ENCODE results near the gene GTF2E1. TPM values are rescaled to one million over a fixed set of nuclear protein-coding genes. Genes with fewer than 3 reads are reported as not detected.
A peak's percentile ranks its signal among the peaks of the same experiment; 100 is the strongest.

Gene GTF2E1
- 10 to 100 TPM; 18.7 to 28.3 (median 21.3) TPM for total RNA-seq
- polyA plus RNA-seq: 1 to 10 TPM; 5.2 to 9.0 (median 6.7) TPM
- long read RNA-seq, donor 1, partial matches to known transcripts: 12 of 14 reads
- long read RNA-seq, donor 1, other reads (novel, unspliced or antisense): 0 of 14 reads
- long read RNA-seq, donor 2, partial matches to known transcripts: 7 of 8 reads
- long read RNA-seq, donor 2, other reads (novel, unspliced or antisense): 0 of 8 reads

DNA sequence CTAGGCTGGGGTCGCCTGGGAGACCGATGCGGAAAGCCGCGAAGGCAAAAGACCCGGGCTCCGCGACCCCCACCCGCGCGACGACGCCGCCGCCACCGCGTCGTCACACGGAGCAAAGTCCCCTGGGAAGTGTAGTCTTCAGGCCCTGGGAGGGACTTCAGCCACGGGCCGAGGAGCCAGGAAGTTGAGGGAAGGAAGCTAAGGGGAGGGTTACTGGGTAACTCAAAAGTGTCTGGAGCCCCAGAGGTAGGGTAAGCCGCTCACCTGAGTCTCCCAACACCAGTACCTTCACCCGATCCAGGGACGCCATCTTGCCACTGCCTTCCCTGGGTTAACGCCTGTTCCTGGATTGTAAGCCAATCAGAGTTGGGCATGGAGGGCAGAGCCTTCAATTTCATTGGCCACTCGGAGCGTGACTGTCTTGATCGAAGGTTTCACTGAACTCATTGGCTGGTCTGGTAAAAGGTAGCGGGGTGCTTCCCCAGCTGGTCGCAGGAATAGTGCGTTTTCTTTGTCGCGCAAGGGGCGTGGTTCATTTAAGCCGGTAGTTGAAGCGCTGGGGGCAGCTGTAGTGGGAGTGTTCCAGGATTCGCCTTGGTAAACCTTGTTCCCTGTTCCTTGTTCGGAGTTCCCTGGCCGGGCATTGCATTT lies at the start of gene GTF2E1, which contains the start of gene RABL3:
Gene GTF2E1, plus strand, starts transcription at position 547 of the 651 bp plus-strand sequence. CDS start 7,809 bp downstream, outside the sequence.
Gene RABL3, minus strand, starts transcription at position 319 of the 651 bp plus-strand sequence. Its CDS starts 9 bp downstream, at position 310.
- H3K4me1 ChIP-seq: peaks cover 12 to 49% (median 32%) of the 10 kb centered on the region in 6 donors
- DNase-seq: peak; percentile 97
- peaks cover 0 to under 1% (median 0%) of the 10 kb centered on the region in 8 donors for H3K9me3 ChIP-seq
- H3K27me3 ChIP-seq (replicated peaks in 1 of 7): no peaks in the 10 kb centered on the region
- peaks cover 0 to 14% (median 7%) of the 10 kb centered on the region in 6 donors for H3K36me3 ChIP-seq
- WGBS, 5 donors: 0 to 1% (median 0%) methylated on average over 39 of the region's 39 CpGs
- intact Hi-C loops (cut with DNase I; ENCODE audit: low total_unique reads): loop anchor here (10.0 kb wide), 1 partner anchor 148 kb away; the partner anchor contains the start of gene NDUFB4
- peak within 1 kb of the TSS; percentile 64 to 96 (median 86) for H3K4me3 ChIP-seq
- peak in 2 of 3 donors; percentile 44 to 73 for TF ChIP-seq POLR2A (IDR thresholded peaks at IDR 0.05)
- TF ChIP-seq, protein P1, sequence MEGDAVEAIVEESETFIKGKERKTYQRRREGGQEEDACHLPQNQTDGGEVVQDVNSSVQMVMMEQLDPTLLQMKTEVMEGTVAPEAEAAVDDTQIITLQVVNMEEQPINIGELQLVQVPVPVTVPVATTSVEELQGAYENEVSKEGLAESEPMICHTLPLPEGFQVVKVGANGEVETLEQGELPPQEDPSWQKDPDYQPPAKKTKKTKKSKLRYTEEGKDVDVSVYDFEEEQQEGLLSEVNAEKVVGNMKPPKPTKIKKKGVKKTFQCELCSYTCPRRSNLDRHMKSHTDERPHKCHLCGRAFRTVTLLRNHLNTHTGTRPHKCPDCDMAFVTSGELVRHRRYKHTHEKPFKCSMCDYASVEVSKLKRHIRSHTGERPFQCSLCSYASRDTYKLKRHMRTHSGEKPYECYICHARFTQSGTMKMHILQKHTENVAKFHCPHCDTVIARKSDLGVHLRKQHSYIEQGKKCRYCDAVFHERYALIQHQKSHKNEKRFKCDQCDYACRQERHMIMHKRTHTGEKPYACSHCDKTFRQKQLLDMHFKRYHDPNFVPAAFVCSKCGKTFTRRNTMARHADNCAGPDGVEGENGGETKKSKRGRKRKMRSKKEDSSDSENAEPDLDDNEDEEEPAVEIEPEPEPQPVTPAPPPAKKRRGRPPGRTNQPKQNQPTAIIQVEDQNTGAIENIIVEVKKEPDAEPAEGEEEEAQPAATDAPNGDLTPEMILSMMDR (IDR thresholded peaks at IDR 0.05 in 8 of 11, conservative IDR thresholded peaks at IDR 0.05 in 3 of 11): no peak
- TF ChIP-seq POLR2AphosphoS5 (IDR thresholded peaks at IDR 0.05): peak; percentile 82 to 89 (median 85)
- H3K27ac ChIP-seq: peak within 1 kb of the TSS; percentile 92 to 98 (median 97)

DNA sequence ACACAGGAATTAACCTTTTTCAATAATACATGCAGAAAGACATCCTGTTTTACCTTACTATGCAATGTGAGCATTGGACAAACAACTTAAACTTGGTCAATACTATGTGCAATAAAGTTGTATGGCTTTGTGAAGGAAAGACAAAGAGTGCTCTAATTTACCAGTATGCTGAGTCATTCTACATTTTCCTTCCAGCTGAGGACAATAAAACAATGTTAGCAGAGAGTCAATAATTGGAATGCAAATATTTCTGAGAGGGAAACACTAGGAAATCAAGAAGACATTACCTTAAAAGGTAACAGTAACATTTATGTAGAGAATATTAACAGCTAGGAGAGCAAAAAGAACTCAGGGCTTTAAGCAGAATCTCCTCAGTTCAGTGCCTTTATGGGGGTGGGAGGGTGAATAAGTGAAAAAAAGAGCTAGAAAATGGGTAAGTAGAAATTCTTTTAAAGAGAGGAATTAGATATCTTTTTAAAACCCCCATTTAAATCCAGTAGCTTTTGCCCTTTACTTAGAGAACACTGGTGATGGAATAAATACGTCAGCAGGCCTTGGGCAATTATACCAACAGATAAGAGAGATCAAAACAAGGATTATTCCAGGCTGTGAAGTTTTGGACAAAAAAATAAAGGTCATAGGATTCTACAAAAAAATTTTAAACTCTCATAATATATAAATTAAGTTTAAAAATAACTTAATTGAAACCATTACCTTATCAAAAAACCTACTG lies 48.9 kb upstream of the GTF2E1 start:
- H3K4me3 ChIP-seq: no peak overlapping the region
- H3K9me3 ChIP-seq: no peaks in the 10 kb centered on the region
- H3K4me1 ChIP-seq: peaks cover 0 to 3% (median 0%) of the 10 kb centered on the region in 6 donors
- no peak for DNase-seq
- no peaks in the 10 kb centered on the region for H3K27me3 ChIP-seq (replicated peaks in 1 of 7)
- H3K27ac ChIP-seq: peak overlapping the region in 3 of 8 donors; percentile 13 to 40 (median 22)
- no peak for TF ChIP-seq POLR2A (IDR thresholded peaks at IDR 0.05)
- TF ChIP-seq, protein P1 (IDR thresholded peaks at IDR 0.05 in 8 of 11, conservative IDR thresholded peaks at IDR 0.05 in 3 of 11): no peak
- TF ChIP-seq POLR2AphosphoS5 (IDR thresholded peaks at IDR 0.05): no peak
- 75 to 88% (median 83%) methylated on average over 1 of the region's 1 CpG for WGBS, 5 donors
- intact Hi-C loops (cut with DNase I; ENCODE audit: low total_unique reads): no loop called here
- H3K36me3 ChIP-seq: peaks cover 0 to 52% (median 11%) of the 10 kb centered on the region in 6 donors

DNA sequence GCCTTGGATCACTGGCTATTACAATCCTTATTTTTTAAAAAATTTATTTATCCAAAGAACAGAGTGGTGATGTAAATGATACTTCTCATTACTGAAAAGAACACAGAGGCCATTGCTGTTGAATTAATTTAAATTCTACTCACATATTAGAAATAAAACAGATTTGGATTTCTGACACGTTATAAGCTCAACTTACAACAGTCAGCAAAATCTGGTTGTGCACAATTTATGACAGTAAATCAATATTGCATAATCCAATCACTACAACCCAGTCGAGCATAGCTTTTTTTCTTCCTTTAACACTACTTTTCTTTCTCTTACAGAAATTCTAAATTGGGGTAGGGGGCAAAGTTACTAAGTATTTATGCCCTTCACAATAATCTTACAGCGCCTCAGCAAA lies 43.2 kb upstream of the GTF2E1 start:
- no peak overlapping the region for H3K4me3 ChIP-seq
- no peak for TF ChIP-seq POLR2AphosphoS5 (IDR thresholded peaks at IDR 0.05)
- TF ChIP-seq, protein P1 (IDR thresholded peaks at IDR 0.05 in 8 of 11, conservative IDR thresholded peaks at IDR 0.05 in 3 of 11): no peak
- TF ChIP-seq POLR2A (IDR thresholded peaks at IDR 0.05): no peak
- H3K27me3 ChIP-seq (replicated peaks in 1 of 7): no peaks in the 10 kb centered on the region
- no peak for DNase-seq
- WGBS, 5 donors: 77 to 91% (median 79%) methylated on average over 3 of the region's 3 CpGs
- no peaks in the 10 kb centered on the region for H3K4me1 ChIP-seq
- H3K36me3 ChIP-seq: peaks cover 0 to 58% (median 19%) of the 10 kb centered on the region in 6 donors
- intact Hi-C loops (cut with DNase I; ENCODE audit: low total_unique reads): no loop called here
- peaks cover 0 to 18% (median 15%) of the 10 kb centered on the region in 8 donors for H3K9me3 ChIP-seq
- no peak overlapping the region for H3K27ac ChIP-seq

All from spleen (tissue), 13 donors.